Measurements from ENCODE around the gene RRAD.

Gene RRAD

DNA sequence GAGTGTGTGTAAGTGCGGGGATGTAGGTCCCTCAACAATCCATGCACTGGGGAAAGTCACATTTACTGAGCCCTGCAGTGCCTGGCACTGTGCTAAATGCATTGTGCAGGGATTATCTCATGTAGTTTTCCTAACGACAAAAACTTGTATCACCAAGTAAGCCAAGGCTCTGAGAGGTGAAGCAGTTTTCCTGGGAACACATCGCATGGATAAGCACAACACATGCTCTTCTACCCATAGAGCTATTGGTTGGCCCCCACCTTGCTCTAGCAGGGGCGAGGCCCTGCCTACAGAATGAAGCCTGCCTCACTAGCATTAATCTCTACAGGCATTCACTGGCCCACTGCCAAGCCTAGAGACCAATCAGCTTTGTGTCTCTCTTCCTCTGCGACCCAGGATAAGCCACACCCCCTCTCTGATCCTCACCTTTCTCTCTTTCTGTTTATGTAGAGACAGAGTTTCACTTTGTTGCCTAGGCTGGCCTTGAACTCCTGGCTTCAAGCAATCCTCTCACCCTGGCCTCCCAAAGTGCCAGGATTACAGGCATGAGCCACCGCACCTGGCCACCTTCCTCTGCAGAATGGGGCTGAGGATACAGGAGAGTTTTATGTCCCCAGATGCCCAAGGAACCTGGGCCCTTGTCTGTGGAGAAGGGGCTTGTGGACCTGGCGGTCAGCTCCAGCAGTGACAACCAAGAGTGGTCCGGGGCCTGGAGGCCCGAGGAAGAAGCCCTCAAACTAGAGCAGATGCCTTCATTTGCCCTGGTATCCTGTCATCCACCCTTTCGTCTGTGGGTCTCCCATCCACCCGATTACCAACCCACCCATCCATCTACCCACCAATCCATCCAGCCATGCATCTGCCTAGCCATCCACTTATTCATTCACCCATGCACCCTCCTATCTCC is 19.4 kb downstream of the RRAD start:
- TF ChIP-seq NFRKB (IDR thresholded peaks at IDR 0.05) (no peak), FOXK2 (IDR thresholded peaks at IDR 0.05) (no peak), ZNF384 (IDR thresholded peaks at IDR 0.05) (no peak), FOXM1 (IDR thresholded peaks at IDR 0.05; ENCODE audit: borderline replicate concordance) (no peak), L3MBTL2 (conservative IDR thresholded peaks at IDR 0.05) (no peak), TARDBP (IDR thresholded peaks at IDR 0.05) (no peak), SUZ12 (IDR thresholded peaks at IDR 0.05) (no peak), ELF4 (IDR thresholded peaks at IDR 0.05) (no peak), CTBP1 (IDR thresholded peaks at IDR 0.05; ENCODE audit: borderline replicate concordance) (no peak), LEF1 (IDR thresholded peaks at IDR 0.05; ENCODE audit: borderline replicate concordance) (no peak), HDGF (IDR thresholded peaks at IDR 0.05; ENCODE audit: borderline replicate concordance) (no peak), BHLHE40 (IDR thresholded peaks at IDR 0.05; ENCODE audit: borderline replicate concordance) (no peak), FOXA1 (IDR thresholded peaks at IDR 0.05) (no peak), ARNT (IDR thresholded peaks at IDR 0.05) (no peak)
- TF ChIP-seq, protein P1, sequence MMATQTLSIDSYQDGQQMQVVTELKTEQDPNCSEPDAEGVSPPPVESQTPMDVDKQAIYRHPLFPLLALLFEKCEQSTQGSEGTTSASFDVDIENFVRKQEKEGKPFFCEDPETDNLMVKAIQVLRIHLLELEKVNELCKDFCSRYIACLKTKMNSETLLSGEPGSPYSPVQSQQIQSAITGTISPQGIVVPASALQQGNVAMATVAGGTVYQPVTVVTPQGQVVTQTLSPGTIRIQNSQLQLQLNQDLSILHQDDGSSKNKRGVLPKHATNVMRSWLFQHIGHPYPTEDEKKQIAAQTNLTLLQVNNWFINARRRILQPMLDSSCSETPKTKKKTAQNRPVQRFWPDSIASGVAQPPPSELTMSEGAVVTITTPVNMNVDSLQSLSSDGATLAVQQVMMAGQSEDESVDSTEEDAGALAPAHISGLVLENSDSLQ (IDR thresholded peaks at IDR 0.05): no peak; the same call in 1 of the 2 replicates
- ChIA-PET CTCF (interaction anchor here (0.5 to 1.0 kb wide), 4 partner anchors 10 to 33 kb away, joined by 3 to 5 read pairs (median 3); no protein-coding TSS in a partner anchor), POLR2A (interaction anchor here (1.0 to 1.9 kb wide), 3 partner anchors 21 to 321 kb away, joined by 3 to 8 read pairs (median 3); partner anchors contain the start of genes PDP2 and TMEM208)
- DNase-seq (ENCODE audit: extremely low spot score): peak; percentile 55

GRCh38 chr16:66904846-66905632 is 20.3 kb downstream of the RRAD start:
- CTCF ChIA-PET: interaction anchor here (0.5 to 1.7 kb wide), 6 partner anchors 10 to 280 kb away, joined by 3 to 7 read pairs (median 3); no protein-coding TSS in a partner anchor
- TF ChIP-seq BHLHE40 (IDR thresholded peaks at IDR 0.05; ENCODE audit: borderline replicate concordance): no peak
- no peak for TF ChIP-seq NFRKB (IDR thresholded peaks at IDR 0.05)
- TF ChIP-seq ELF4 (IDR thresholded peaks at IDR 0.05): no peak
- TF ChIP-seq HDGF (IDR thresholded peaks at IDR 0.05; ENCODE audit: borderline replicate concordance): no peak
- TF ChIP-seq FOXM1 (IDR thresholded peaks at IDR 0.05; ENCODE audit: borderline replicate concordance): no peak
- TF ChIP-seq SUZ12 (IDR thresholded peaks at IDR 0.05): no peak
- no peak for TF ChIP-seq FOXK2 (IDR thresholded peaks at IDR 0.05)
- TF ChIP-seq FOXA1 (IDR thresholded peaks at IDR 0.05): no peak
- TF ChIP-seq ZNF384 (IDR thresholded peaks at IDR 0.05): no peak
- TF ChIP-seq, protein P1 (IDR thresholded peaks at IDR 0.05): no peak
- TF ChIP-seq CTBP1 (IDR thresholded peaks at IDR 0.05; ENCODE audit: borderline replicate concordance): no peak
- no peak for TF ChIP-seq SP1 (IDR thresholded peaks at IDR 0.05)
- no peak for TF ChIP-seq LEF1 (IDR thresholded peaks at IDR 0.05; ENCODE audit: borderline replicate concordance)
- TF ChIP-seq TARDBP (IDR thresholded peaks at IDR 0.05): no peak
- no peak for TF ChIP-seq ARNT (IDR thresholded peaks at IDR 0.05)
- TF ChIP-seq L3MBTL2 (conservative IDR thresholded peaks at IDR 0.05): no peak
- POLR2A ChIA-PET: interaction anchor here (0.9 to 1.9 kb wide), 4 partner anchors 22 to 322 kb away, joined by 3 to 8 read pairs (median 3); partner anchors contain the start of genes PDP2 and TMEM208
- no peak for DNase-seq (ENCODE audit: extremely low spot score)

- CTCF ChIA-PET: interaction anchor here (0.8 to 1.7 kb wide), 2 partner anchors 24 to 280 kb away, joined by 3 to 7 read pairs; no protein-coding TSS in a partner anchor
- no peak for DNase-seq (ENCODE audit: extremely low spot score)
- no peak for TF ChIP-seq ARNT (IDR thresholded peaks at IDR 0.05)
- POLR2A ChIA-PET: interaction anchor here (0.9 to 1.9 kb wide), 2 partner anchors 22 to 24 kb away, joined by 3 to 8 read pairs; no protein-coding TSS in a partner anchor
Observed at GRCh38 chr16:66904428-66904845, 20.9 kb downstream of the RRAD start.

DNA sequence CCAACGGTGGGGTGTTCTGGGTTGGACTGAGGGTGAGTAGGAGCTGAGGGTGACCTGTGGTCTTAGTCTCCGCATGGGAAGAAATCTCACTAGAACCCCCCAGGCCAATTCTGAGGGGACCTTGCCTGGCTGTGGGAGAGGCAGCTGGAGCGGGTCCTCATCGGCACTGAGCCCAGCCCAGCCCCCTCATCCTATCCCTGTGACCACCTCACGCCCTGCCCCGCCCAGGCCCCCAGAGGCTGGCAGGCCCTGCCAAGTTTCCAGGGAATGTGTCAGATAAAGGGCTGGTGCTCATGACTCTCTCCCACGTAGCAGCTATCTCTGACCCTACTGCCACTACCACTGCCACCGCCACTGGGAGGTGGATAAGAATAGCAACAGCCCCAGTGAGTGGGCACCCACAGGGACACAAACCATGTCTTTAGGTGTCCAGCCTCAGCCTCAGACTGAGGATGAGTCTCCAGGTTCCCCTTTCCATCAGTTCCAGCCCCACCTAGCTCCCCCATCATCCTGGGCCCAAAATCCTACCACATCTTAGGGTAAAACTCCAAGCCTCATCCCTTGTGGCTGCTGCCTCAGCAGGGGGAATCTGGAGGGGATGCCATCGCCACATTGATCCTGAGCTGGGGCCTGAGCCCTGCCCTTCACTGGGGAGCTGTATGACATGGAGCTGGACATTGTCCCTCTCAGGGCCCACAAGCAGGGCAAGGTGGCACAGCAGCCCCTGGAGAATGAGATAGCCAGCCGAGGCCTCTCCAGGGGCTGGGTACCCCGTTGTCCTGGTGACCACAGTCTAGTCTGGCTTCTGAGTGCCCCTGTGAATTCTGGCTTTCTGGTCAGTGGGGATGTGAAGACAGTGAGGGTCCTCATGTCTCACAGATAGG is 21.5 kb downstream of the RRAD start:
- TF ChIP-seq LEF1 (IDR thresholded peaks at IDR 0.05; ENCODE audit: borderline replicate concordance): no peak
- TF ChIP-seq SP1 (IDR thresholded peaks at IDR 0.05): no peak
- no peak for TF ChIP-seq FOXA1 (IDR thresholded peaks at IDR 0.05)
- no peak for TF ChIP-seq ZNF384 (IDR thresholded peaks at IDR 0.05)
- no peak for TF ChIP-seq FOXM1 (IDR thresholded peaks at IDR 0.05; ENCODE audit: borderline replicate concordance)
- no peak for TF ChIP-seq BHLHE40 (IDR thresholded peaks at IDR 0.05; ENCODE audit: borderline replicate concordance)
- no peak for TF ChIP-seq ELF4 (IDR thresholded peaks at IDR 0.05)
- no peak for TF ChIP-seq HDGF (IDR thresholded peaks at IDR 0.05; ENCODE audit: borderline replicate concordance)
- TF ChIP-seq L3MBTL2 (conservative IDR thresholded peaks at IDR 0.05): no peak
- TF ChIP-seq ARNT (IDR thresholded peaks at IDR 0.05): no peak
- no peak for TF ChIP-seq CTBP1 (IDR thresholded peaks at IDR 0.05; ENCODE audit: borderline replicate concordance)
- TF ChIP-seq TARDBP (IDR thresholded peaks at IDR 0.05): no peak
- TF ChIP-seq FOXK2 (IDR thresholded peaks at IDR 0.05): no peak
- TF ChIP-seq, protein P1 (IDR thresholded peaks at IDR 0.05): no peak
- POLR2A ChIA-PET: no interaction called here
- CTCF ChIA-PET: interaction anchor here (1.7 kb wide), 1 partner anchor 25 kb away, joined by 7 read pairs; no protein-coding TSS in a partner anchor
- DNase-seq (ENCODE audit: extremely low spot score): no peak

All from HEK293T (cell line).